HG02763 (cell line): Measurements from ENCODE around the gene EWSR1.

Source experiments
- ATAC-seq: cut with Tn5 transposase; IDR thresholded peaks from one replicate; pipeline ENCODE4 v1.9.1; 2021; ENCODE audit warnings: mild to moderate bottlenecking, moderate library complexity; ENCODE audit not compliant: unreplicated experiment

EWSR1 gene

GRCh38 chr22:29315286-29316140 lies 47.4 kb downstream of the EWSR1 start, which contains the start of gene RASL10A:
TSS of gene RASL10A (minus strand) at chr22:29315697. CDS start at chr22:29315246, 451 bp downstream.
- no peak for ATAC-seq

DNA sequence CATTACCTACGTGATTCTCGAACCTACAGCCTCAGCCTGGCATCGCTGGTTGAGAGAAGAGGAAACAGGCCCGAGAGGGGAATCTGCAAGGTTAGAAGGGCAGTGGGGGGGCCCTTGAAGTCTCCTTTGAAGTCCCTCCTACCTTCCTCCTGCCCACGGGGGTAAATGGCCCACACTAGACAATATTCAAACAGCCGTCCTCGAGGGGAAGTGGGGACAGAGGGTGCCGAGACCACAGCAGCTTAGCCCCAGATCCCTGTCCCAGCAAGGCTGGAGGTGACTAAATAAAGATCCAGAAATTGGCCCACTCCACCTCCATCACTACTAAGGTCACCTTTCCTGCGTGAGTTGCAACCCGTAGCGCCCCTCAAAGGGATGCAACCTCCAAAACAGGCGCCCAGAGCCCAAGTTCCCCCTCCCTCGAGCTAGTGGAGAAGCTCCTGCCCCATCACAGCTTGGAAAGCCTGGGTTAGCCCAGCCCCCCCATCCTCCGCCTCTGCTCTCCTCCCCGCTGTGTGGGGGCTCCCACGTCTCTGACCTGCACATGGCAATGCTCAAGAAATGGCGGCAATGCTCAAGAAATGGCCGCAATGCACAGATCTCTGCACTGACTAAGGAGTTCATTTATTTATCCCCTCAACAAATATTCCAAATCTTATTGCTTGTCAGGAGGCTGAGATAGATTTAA lies 48.2 kb downstream of the EWSR1 start:
- no peak for ATAC-seq

DNA sequence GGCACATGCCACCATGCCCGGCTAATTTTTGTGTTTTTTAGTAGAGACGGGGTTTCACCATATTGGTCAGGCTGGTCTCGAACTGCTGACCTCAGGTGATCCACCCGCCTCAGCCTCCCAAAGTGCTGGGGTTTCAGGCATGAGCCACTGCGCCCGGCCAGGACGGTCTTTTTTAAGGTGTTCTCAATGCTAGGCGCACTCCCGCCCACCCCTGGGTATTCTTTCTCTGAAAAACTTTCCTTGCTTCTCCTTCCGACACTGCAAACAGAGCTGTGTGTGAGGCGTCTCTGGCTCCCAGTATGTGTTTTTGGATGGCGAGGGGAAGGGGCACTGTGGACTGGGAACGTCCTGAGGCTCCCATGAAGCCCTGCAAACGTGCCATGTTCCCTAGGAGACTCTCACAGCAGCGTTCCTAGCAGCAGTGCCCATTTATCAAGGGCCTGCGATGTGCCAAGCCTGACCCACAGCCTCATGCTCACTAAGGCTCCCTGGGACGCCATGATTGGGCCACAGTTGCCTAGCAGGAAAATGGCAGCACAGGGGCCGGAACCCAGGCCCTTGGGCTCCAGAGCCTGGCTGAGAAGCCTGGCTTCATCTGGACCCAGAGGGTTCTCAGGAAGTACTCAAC lies 49.9 kb downstream of the EWSR1 start:
- ATAC-seq = no peak

DNA sequence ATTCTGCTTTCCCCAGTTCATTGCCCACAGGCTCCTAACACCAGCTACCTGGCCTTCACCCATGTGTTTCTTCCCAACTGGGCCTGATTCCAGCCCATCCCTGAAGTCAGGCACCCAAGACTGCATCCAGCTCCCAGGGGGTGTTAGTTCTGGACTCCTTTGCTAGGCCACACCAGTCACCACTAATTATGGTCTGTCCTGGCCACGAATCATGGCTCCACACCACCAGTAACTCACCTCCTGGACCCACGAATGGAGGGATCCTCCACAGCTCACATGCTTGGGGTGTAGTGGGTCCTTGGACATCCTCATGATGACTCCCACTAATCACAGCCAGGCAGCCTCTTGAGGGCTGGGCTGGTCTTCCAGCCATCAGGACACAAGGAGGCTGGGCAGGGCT lies 51.0 kb downstream of the EWSR1 start:
- ATAC-seq = no peak

DNA sequence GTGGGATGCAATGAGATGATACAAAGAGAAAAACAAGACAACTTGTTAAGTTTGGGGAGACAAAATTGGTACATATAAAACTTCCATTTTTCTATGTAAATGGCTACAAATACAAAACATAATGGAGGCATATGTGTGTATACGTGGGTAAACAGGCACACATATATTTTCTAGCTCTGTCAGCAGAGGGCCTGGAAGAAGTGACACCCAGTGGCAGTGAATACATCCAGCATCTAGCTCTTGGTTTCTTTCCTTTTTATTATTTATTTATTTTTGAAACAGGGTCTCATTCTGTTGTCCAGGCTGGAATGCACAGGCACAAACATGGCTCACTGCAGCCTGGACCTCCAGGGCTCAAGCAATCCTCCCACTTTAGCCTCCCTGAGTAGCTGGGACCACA lies 52.5 kb downstream of the EWSR1 start:
- ATAC-seq = no peak

DNA sequence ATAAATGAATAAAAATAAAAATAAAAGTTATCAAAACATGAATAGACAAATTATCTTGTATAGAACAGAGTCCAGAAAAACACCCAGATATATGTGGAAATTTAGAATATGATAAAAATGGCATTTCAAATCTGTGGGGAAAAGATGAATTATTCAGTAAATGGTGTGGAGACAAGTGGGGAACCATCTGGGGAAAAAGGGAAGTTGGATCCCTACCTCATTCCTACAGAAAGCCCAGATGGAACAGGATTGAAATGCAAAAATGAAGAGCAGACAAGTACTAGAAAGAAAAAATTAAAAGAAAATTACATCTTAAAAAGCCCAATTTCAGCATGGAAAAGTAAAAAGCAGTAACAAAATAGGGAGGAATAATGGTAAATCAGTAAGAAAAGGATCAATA lies 55.6 kb downstream of the EWSR1 start:
- ATAC-seq = no peak

GRCh38 chr22:29325356-29325755 lies 57.3 kb downstream of the EWSR1 start:
- ATAC-seq = no peak

- no peak for ATAC-seq
Measured at GRCh38 chr22:29325785-29326315, 57.8 kb downstream of the EWSR1 start.

- ATAC-seq = no peak
Measured at GRCh38 chr22:29326481-29326880, 58.4 kb downstream of the EWSR1 start.

DNA sequence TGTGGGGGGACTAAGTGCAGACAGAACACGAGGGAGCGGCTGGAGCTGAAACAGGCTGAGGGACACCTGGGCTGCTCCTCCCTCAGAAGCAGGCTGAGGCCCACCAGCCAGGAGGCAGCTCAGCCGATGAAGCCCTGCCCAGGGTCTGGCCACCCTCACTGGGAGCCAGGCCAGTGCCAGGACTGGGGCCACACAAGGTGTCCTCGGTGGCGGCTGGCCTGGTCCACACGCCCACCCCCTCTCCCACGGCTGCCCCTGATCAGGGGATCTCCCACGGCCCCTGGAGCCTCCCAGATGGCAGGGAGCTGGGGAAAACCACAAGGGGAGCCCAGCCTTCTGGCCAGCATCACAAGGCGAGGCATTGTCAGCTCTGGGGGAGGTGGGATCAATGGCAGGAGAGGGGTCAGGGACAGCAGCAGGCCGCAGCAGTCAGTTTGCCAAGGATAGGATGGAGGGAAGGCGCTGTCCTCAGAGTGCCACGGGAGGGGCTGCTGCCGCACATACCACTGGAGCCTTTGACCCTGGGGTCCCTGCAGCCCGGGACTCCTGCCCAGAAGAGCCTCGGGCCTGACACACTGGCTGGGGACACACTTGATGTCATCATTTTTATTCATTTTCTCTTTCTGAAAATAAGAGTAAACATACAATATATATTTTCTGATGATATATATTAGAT lies 59.2 kb downstream of the EWSR1 start:
- ATAC-seq = no peak

DNA sequence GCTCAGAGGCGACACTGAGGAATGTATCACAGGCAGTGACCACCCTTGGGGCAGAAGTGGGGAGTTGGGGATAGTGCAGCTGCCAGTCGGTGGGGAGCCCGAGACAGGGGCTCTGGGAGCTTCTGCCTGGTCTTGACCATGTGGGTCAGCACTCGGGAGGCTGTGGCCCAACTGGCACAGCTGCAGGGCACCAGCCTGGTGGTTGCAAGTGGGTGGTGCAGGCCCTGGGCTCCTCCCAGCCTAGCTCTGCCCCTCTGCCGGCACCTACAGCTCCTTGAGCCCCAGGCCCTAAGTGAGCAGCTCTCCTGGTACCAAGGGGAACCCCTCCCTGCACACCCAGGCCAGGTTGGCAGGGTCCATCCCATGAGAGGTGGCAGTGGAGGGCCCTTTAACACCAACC lies 60.0 kb downstream of the EWSR1 start:
- no peak for ATAC-seq

DNA sequence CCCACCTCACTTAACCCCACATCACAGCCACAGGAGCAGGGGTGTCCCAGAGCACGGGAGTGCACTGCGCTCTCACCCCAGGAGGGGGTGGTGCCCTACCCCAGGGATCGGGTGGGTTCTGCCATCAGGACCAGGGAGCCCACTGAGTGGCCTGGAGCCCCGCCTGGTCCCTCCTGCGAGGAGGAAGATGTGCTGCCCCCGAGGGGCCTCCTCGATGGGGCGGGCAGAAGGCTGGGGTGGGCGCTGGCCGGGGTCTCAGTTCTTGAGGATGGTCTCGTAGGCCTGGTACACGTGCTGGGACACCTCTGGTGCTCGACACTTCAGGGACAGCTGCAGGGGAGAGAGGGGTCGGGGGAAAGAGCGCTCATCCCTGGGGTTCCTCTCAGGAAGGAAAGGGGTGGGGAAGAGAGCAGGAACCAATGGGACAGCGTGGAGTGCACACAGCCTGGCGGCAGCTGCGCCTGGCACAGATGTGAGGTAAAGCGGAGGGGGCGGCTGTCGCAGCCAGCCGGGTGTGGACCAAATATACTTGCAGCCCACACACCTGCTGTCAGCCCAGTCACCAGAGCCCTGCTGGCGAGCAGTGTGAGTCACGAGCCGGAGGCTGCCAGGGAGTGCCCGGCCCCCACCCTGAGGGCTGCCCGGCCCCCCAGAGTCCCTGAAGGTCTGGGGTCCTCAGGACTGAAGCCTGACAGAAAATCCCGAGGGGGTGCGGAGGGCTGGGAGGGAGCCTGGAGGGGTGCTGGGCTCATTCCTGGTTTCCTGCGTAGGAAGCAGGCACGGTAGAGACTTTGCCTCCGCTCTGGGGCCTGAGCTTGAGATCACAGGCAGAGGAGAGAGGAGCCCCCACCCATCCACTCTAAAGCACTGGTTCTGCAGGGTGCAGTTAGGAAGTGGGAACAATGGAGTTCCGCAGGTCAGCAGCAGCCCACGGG lies 60.8 kb downstream of the EWSR1 start:
- ATAC-seq = no peak

- ATAC-seq = no peak
Measured at GRCh38 chr22:29329581-29329980, 61.5 kb downstream of the EWSR1 start.

GRCh38 chr22:29330291-29330690 lies 62.2 kb downstream of the EWSR1 start:
- ATAC-seq = no peak

- no peak for ATAC-seq
Measured at GRCh38 chr22:29330753-29331152, 62.7 kb downstream of the EWSR1 start.

- no peak for ATAC-seq
Measured at GRCh38 chr22:29331213-29331612, 63.1 kb downstream of the EWSR1 start.

- no peak for ATAC-seq
Measured at GRCh38 chr22:29331658-29332300, 63.7 kb downstream of the EWSR1 start.

GRCh38 chr22:29332886-29333496 lies 64.9 kb downstream of the EWSR1 start:
- no peak for ATAC-seq

DNA sequence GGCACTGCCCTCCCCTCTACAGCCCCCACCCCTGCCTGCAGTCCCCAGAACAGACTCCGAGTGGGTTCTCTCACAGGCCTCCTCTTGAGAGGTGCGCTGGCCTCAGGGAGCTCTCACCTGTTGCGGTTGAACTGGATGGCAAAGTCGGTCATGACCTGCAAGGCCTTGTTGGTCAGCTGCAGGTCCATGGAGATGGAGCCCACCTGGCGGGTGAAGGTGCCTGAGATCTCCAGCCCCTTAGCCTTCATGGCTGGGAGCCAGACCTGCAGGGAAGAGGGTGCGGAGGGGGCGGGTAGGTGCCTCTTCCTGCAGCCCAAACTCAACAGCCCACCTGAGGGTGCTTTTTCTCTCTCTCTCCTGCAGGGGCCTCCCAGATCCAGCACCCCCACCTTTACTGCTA lies 66.1 kb downstream of the EWSR1 start:
- no peak for ATAC-seq
